Adrenal gland (tissue), 5 donors: ENCODE results near the gene INPP4B.

Experiments used
- POLR2A ChIP-seq, 2 donors: fragments of 450-650 bp; IDR thresholded peaks; one replicate each; pipeline ENCODE4 v1.6.1; 2017; ENCODE audit warnings: antibody characterized with exemption in 2 of 2, mild to moderate bottlenecking in 2 of 2, moderate library complexity in 1 of 2
- TF ChIP-seq, protein P1 (sequence below), 6 experiments: fragments of 450-650 bp in 4 of 6; fragments of 200-600 bp in 2 of 6; sonication (generic) in 1 of 6; IDR thresholded peaks; 1 replicate in 5 of 6; 2 replicates in 1 of 6; pipeline versions ENCODE4 v1.5.1 to v1.8.0; 2016 to 2021; ENCODE audit warnings: antibody characterized with exemption in 6 of 6, mild to moderate bottlenecking in 2 of 6, moderate library complexity in 1 of 6
- donor health status: DM: no; HTN: no; CAD: no.

DNA sequence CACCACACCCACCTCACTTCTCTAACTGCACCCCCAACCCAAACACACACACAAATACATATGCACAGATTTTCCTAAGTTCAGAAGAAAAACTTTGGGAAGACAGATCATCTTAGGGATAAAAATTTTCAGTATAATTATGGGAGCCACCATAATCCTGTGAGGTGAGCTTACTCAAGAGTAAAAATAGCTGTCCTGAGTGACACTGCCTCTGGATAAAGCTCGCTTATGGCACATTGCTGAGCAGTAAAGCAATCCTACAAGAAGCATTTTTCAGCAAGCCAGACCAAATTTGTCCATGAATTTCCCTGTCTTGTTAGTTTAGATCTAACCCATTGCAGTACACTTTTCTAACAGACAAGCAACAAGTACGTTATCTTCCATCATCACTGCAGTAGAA is 83.8 kb downstream of the INPP4B start:
- TF ChIP-seq POLR2A (IDR thresholded peaks at IDR 0.05), result no peak
- TF ChIP-seq, protein P1, sequence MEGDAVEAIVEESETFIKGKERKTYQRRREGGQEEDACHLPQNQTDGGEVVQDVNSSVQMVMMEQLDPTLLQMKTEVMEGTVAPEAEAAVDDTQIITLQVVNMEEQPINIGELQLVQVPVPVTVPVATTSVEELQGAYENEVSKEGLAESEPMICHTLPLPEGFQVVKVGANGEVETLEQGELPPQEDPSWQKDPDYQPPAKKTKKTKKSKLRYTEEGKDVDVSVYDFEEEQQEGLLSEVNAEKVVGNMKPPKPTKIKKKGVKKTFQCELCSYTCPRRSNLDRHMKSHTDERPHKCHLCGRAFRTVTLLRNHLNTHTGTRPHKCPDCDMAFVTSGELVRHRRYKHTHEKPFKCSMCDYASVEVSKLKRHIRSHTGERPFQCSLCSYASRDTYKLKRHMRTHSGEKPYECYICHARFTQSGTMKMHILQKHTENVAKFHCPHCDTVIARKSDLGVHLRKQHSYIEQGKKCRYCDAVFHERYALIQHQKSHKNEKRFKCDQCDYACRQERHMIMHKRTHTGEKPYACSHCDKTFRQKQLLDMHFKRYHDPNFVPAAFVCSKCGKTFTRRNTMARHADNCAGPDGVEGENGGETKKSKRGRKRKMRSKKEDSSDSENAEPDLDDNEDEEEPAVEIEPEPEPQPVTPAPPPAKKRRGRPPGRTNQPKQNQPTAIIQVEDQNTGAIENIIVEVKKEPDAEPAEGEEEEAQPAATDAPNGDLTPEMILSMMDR (IDR thresholded peaks at IDR 0.05), result no peak
